CD14-positive monocyte (primary cell): ENCODE data around the gene TYROBP. TPM values are rescaled to one million over a fixed set of nuclear protein-coding genes. Genes with fewer than 3 reads are reported as not detected.

Experiments used
- DNase-seq, 3 donors: peaks; one replicate each; pipeline ENCODE4 v3.0.0-alpha.2; 2011 to 2022
- H2AFZ ChIP-seq: 2 replicates; pipeline ENCODE4 v1.6.0; 2012; ENCODE audit warnings: mild to moderate bottlenecking, low read depth, low read length, inconsistent platforms; ENCODE audit not compliant: insufficient read depth, poor library complexity, severe bottlenecking
- H3K27ac ChIP-seq, 2 donors: 1 replicate in 1 of 2; 2 replicates in 1 of 2; pipeline ENCODE4 v1.5.1; 2012 to 2013; ENCODE audit warnings: low read length in 2 of 2, control low read depth in 1 of 2, inconsistent platforms in 1 of 2, low read depth in 1 of 2, mild to moderate bottlenecking in 1 of 2
- H3K27me3 ChIP-seq, 2 donors: one replicate each; pipeline versions ENCODE4 v1.6.0 to v1.6.1; 2011 to 2013; ENCODE audit warnings: low read length in 2 of 2; ENCODE audit not compliant: control insufficient read depth in 2 of 2, insufficient read depth in 2 of 2
- H3K36me3 ChIP-seq, 2 donors: replicated peaks in 1 of 2; 1 replicate in 1 of 2; 2 replicates in 1 of 2; pipeline versions ENCODE4 v1.5.1 to v1.6.1; 2012 to 2013; ENCODE audit warnings: low read length in 2 of 2, control low read depth in 1 of 2, inconsistent platforms in 1 of 2, mild to moderate bottlenecking in 1 of 2; ENCODE audit not compliant: insufficient read depth in 2 of 2, control insufficient read depth in 1 of 2
- H3K4me1 ChIP-seq, 2 donors: 1 replicate in 1 of 2; 2 replicates in 1 of 2; pipeline versions ENCODE4 v1.5.1 to v1.6.1; 2012 to 2013; ENCODE audit warnings: low read length in 2 of 2, control low read depth in 1 of 2, inconsistent platforms in 1 of 2, mild to moderate bottlenecking in 1 of 2, moderate library complexity in 1 of 2; ENCODE audit not compliant: insufficient read depth in 2 of 2, control insufficient read depth in 1 of 2
- H3K4me2 ChIP-seq: replicated peaks from 2 replicates; pipeline ENCODE3; 2012; ENCODE audit warnings: low read length, moderate library complexity, mild to moderate bottlenecking; ENCODE audit not compliant: poor library complexity, severe bottlenecking; ENCODE audit errors: extremely low read depth
- H3K4me3 ChIP-seq, 3 experiments: fragments of 200-600 bp in 1 of 3; sonication (generic) in 1 of 3; replicated peaks in 1 of 3; 1 replicate in 2 of 3; 2 replicates in 1 of 3; pipeline ENCODE4 v1.5.1; 2011 to 2013; ENCODE audit warnings: low read length in 3 of 3, mild to moderate bottlenecking in 3 of 3, control low read depth in 2 of 3, low read depth in 2 of 3, inconsistent platforms in 1 of 3, moderate library complexity in 1 of 3
- H3K79me2 ChIP-seq: 2 replicates; pipeline ENCODE4 v1.6.0; 2012; ENCODE audit warnings: mild to moderate bottlenecking, control low read depth, inconsistent platforms, low read length, moderate library complexity; ENCODE audit not compliant: insufficient read depth
- H3K9ac ChIP-seq: 2 replicates; pipeline ENCODE4 v1.6.0; 2017; ENCODE audit warnings: low read length, mild to moderate bottlenecking; ENCODE audit not compliant: insufficient read depth, poor library complexity, severe bottlenecking
- H3K9me3 ChIP-seq, 2 donors: replicated peaks in 1 of 2; 1 replicate in 1 of 2; 2 replicates in 1 of 2; pipeline versions ENCODE4 v1.5.1 to v1.6.1; 2012 to 2013; ENCODE audit warnings: low read length in 2 of 2, control low read depth in 1 of 2; ENCODE audit not compliant: control insufficient read depth in 1 of 2, insufficient read depth in 1 of 2
- H4K20me1 ChIP-seq: 2 replicates; pipeline ENCODE4 v1.6.0; 2012; ENCODE audit warnings: mild to moderate bottlenecking, low read length, control low read depth, moderate library complexity; ENCODE audit not compliant: insufficient read depth
- H3K27ac Mint-ChIP-seq, 7 donors: one replicate each; pipeline ENCODE4 v1.8.0; 2020; ENCODE audit warnings: mild to moderate bottlenecking in 7 of 7, mixed read lengths in 7 of 7, moderate library complexity in 6 of 7, inconsistent platforms in 2 of 7
- H3K27me3 Mint-ChIP-seq, 3 donors: one replicate each; pipeline ENCODE4 v1.8.0; 2021 to 2022; ENCODE audit warnings: low read depth in 3 of 3, mild to moderate bottlenecking in 3 of 3, mixed read lengths in 3 of 3, moderate library complexity in 3 of 3, inconsistent platforms in 1 of 3
- H3K36me3 Mint-ChIP-seq, 2 donors: one replicate each; pipeline ENCODE4 v1.8.0; 2020; ENCODE audit warnings: mixed read lengths in 2 of 2, inconsistent platforms in 1 of 2, mild to moderate bottlenecking in 1 of 2
- H3K4me1 Mint-ChIP-seq: one replicate; pipeline ENCODE4 v1.8.0; 2020; ENCODE audit warnings: mild to moderate bottlenecking, mixed read lengths
- H3K4me3 Mint-ChIP-seq, 2 donors: one replicate each; pipeline ENCODE4 v1.8.0; 2020; ENCODE audit warnings: mild to moderate bottlenecking in 2 of 2, mixed read lengths in 2 of 2, moderate library complexity in 1 of 2
- H3K9me3 Mint-ChIP-seq, 7 donors: one replicate each; pipeline ENCODE4 v1.8.0; 2020 to 2022; ENCODE audit warnings: mixed read lengths in 7 of 7, mild to moderate bottlenecking in 6 of 7, moderate library complexity in 6 of 7, inconsistent platforms in 2 of 7
- CTCF ChIP-seq: fragments of 200-600 bp; IDR thresholded peaks from one replicate; pipeline ENCODE4 v1.8.0; 2022; ENCODE audit warnings: antibody characterized with exemption, mild to moderate bottlenecking
- WGBS: methylation state at CpG from one replicate; pipeline ENCODE4 v1.1.5; 2013; ENCODE audit warnings: missing lambda C conversion rate; ENCODE audit not compliant: insufficient coverage; 5-methylcytosine and 5-hydroxymethylcytosine counted together
- intact Hi-C, 2 donors: fragments of 100-400 bp; cut with micrococcal nuclease; formaldehyde crosslinking; loops; one replicate each; pipeline versions ENCODE4 v1.15.0 to v1.15.1; 2023
- polyA plus RNA-seq, 3 donors: library from polyadenylated mRNA; depleted of rRNA in 1 of 3; unstranded in 2 of 3; stranded (reverse) in 1 of 3; fragments of 300-500 nt in 2 of 3; fragments of >200 nt in 1 of 3; fragmentation: Illumina TruSeq in 2 of 3; gene quantifications; 1 replicate in 2 of 3; 2 replicates in 1 of 3; pipeline ENCODE4 v1.2.3, GENCODE V29; 2012 to 2021

Gene TYROBP
- polyA plus RNA-seq, 3 donors, result 3,224 to 6,141 (median 5,182) TPM

GRCh38 chr19:35925501-35925900 lies 17.4 kb upstream of the TYROBP start:
- 100% methylated on average over 1 of the region's 3 CpGs for WGBS
- H3K9me3 Mint-ChIP-seq, result peaks cover 7 to 13% (median 12%) of the 10 kb centered on the region in 7 donors
- peaks cover 8 to 12% of the 10 kb centered on the region in 2 donors for H3K36me3 Mint-ChIP-seq
- H3K27me3 Mint-ChIP-seq, result peaks cover 0 to 2% (median 0%) of the 10 kb centered on the region in 3 donors
- no peaks in the 10 kb centered on the region for H4K20me1 ChIP-seq
- H3K27ac Mint-ChIP-seq, result peak overlapping the region in 2 of 7 donors; percentile 55 to 74
- H3K4me3 ChIP-seq, result no peak overlapping the region
- no peak for DNase-seq
- peaks cover 37 to 41% of the 10 kb centered on the region in 2 donors for H3K4me1 ChIP-seq
- peaks cover 10% of the 10 kb centered on the region for H3K79me2 ChIP-seq
- H3K4me3 Mint-ChIP-seq, result no peak overlapping the region
- H3K36me3 ChIP-seq, result no peaks in the 10 kb centered on the region
- H3K4me2 ChIP-seq, result no peak overlapping the region
- H3K4me1 Mint-ChIP-seq, result peaks cover 39% of the 10 kb centered on the region
- no peak overlapping the region for H3K9ac ChIP-seq
- no peak for TF ChIP-seq CTCF
- H2AFZ ChIP-seq, result no peak overlapping the region
- no peak overlapping the region for H3K27ac ChIP-seq
- peaks cover 6 to 10% of the 10 kb centered on the region in 2 donors for H3K9me3 ChIP-seq
- intact Hi-C loops, result loop anchor here in 1 of 2 donors (2.0 kb wide), 1 partner anchor 15 kb away; no protein-coding TSS in a partner anchor
- H3K27me3 ChIP-seq, result no peaks in the 10 kb centered on the region

- Mint-ChIP-seq H3K36me3 (peaks cover 6 to 10% of the 10 kb centered on the region in 2 donors), H3K9me3 (peaks cover 7 to 13% (median 9%) of the 10 kb centered on the region in 7 donors), H3K27me3 (peaks cover 0 to 3% (median 0%) of the 10 kb centered on the region in 3 donors), H3K4me3 (no peak overlapping the region), H3K4me1 (peaks cover 10% of the 10 kb centered on the region), H3K27ac (no peak overlapping the region)
- no peak overlapping the region for H3K9ac ChIP-seq
- H3K4me1 ChIP-seq, result peaks cover under 1 to 5% of the 10 kb centered on the region in 2 donors
- no peak overlapping the region for H3K4me3 ChIP-seq
- no peaks in the 10 kb centered on the region for H3K79me2 ChIP-seq
- H3K27ac ChIP-seq, result no peak overlapping the region
- peaks cover 6 to 9% of the 10 kb centered on the region in 2 donors for H3K9me3 ChIP-seq
- no peak for DNase-seq
- H3K27me3 ChIP-seq, result no peaks in the 10 kb centered on the region
- no peak overlapping the region for H2AFZ ChIP-seq
- TF ChIP-seq CTCF, result no peak
- H3K36me3 ChIP-seq, result no peaks in the 10 kb centered on the region
- no CpG with 5 or more reads among the region's 6 CpGs for WGBS
- no peak overlapping the region for H3K4me2 ChIP-seq
- no peaks in the 10 kb centered on the region for H4K20me1 ChIP-seq
- intact Hi-C loops, result no loop called here
Observed at GRCh38 chr19:35921012-35921411, 12.9 kb upstream of the TYROBP start.
